Sigmoid colon (tissue), 4 donors: ENCODE results near the gene TUBGCP2.

Source experiments
- CTCF ChIP-seq, 4 experiments: fragments of 450-650 bp in 3 of 4; fragments of 200-600 bp in 1 of 4; IDR thresholded peaks; one replicate each; pipeline ENCODE4 v1.5.1; 2016 to 2019; ENCODE audit warnings: antibody characterized with exemption in 4 of 4, mild to moderate bottlenecking in 3 of 4, moderate library complexity in 2 of 4
- EP300 ChIP-seq, 4 donors: sonication (generic); formaldehyde crosslinking; IDR thresholded peaks; one replicate each; pipeline ENCODE4 v1.6.1; 2017; ENCODE audit warnings: antibody characterized with exemption in 4 of 4
- POLR2AphosphoS5 ChIP-seq, 4 donors: sonication (generic); formaldehyde crosslinking; IDR thresholded peaks; one replicate each; pipeline ENCODE4 v1.6.1; 2017; ENCODE audit warnings: antibody characterized with exemption in 4 of 4

GRCh38 chr10:133299224-133299623, 9.4 kb downstream of the TUBGCP2 start:
- no peak for TF ChIP-seq EP300 (IDR thresholded peaks at IDR 0.05)
- no peak for TF ChIP-seq CTCF (IDR thresholded peaks at IDR 0.05)
- no peak for TF ChIP-seq POLR2AphosphoS5 (IDR thresholded peaks at IDR 0.05)
